Subcutaneous abdominal adipose tissue (tissue), 5 donors: ENCODE data around the gene IFT80.
"Not testable (repeated sequence)": the region's sequence is repeated elsewhere in the genome, so short reads cannot be mapped to it uniquely, and the experiment has no call there.

Experiments
- H3K27ac ChIP-seq: one replicate; pipeline ENCODE4 v1.7.0; 2013; ENCODE audit warnings: low read depth, mild to moderate bottlenecking, inconsistent platforms, low read length, moderate library complexity
- H3K27me3 ChIP-seq, 5 donors: one replicate each; pipeline ENCODE4 v1.7.0; 2013; ENCODE audit warnings: low read length in 5 of 5, inconsistent platforms in 1 of 5; ENCODE audit not compliant: control insufficient read depth in 5 of 5, insufficient read depth in 4 of 5
- H3K36me3 ChIP-seq, 5 donors: one replicate each; pipeline ENCODE4 v1.7.0; 2013; ENCODE audit warnings: low read length in 5 of 5; ENCODE audit not compliant: control insufficient read depth in 5 of 5, insufficient read depth in 5 of 5
- H3K4me1 ChIP-seq, 5 donors: one replicate each; pipeline ENCODE4 v1.7.0; 2013; ENCODE audit warnings: low read length in 5 of 5, mild to moderate bottlenecking in 3 of 5, moderate library complexity in 1 of 5; ENCODE audit not compliant: control insufficient read depth in 5 of 5, insufficient read depth in 5 of 5
- H3K4me3 ChIP-seq, 5 donors: one replicate each; pipeline ENCODE4 v1.7.0; 2013; ENCODE audit warnings: low read length in 5 of 5, low read depth in 1 of 5
- H3K9ac ChIP-seq, 5 donors: one replicate each; pipeline ENCODE4 v1.7.0; 2013; ENCODE audit warnings: low read length in 5 of 5, mild to moderate bottlenecking in 4 of 5, moderate library complexity in 3 of 5
- H3K9me3 ChIP-seq, 5 donors: one replicate each; pipeline ENCODE4 v1.7.0; 2013; ENCODE audit warnings: low read length in 5 of 5; ENCODE audit not compliant: control insufficient read depth in 5 of 5
- donor health status: healthy.
- donor health status: healthy.
- donor health status: healthy.
- donor health status: healthy.
- donor health status: healthy.

Gene IFT80

GRCh38 chr3:160370987-160371857 lies 27.8 kb downstream of the IFT80 start:
- Histone ChIP-seq H3K4me3 (no peak overlapping the region), H3K36me3 (peaks cover 0 to 6% (median 5%) of the 10 kb centered on the region in 5 donors), H3K27ac (no peak overlapping the region), H3K9me3 (no peaks in the 10 kb centered on the region), H3K27me3 (no peaks in the 10 kb centered on the region), H3K4me1 (no peaks in the 10 kb centered on the region), H3K9ac (no peak overlapping the region)

DNA sequence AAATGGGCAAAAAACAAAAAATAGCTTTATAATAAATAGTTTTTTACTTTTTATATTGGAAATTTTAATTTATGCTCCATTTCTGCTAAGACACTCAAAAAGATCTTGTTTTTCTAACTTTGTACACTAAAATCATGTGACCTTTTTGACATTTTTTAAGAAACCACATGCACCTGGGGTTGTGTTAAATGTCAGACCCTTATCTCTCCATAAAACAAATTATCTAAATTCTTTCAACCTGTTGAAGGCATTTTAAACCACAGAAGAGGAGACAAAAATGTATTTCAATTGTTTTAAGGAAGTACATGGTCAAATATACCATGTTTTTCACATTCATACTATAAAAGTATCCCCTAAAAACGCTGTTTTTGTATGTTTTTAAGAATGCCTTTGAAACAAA lies 29.2 kb downstream of the IFT80 start:
- Histone ChIP-seq H3K36me3 (peaks cover 6 to 11% (median 8%) of the 10 kb centered on the region in 5 donors), H3K9ac (no peak overlapping the region), H3K27ac (no peak overlapping the region), H3K4me1 (no peaks in the 10 kb centered on the region), H3K27me3 (no peaks in the 10 kb centered on the region), H3K4me3 (no peak overlapping the region), H3K9me3 (no peaks in the 10 kb centered on the region)

- no peak overlapping the region for H3K4me3 ChIP-seq
- H3K9me3 ChIP-seq = no peaks in the 10 kb centered on the region
- no peak overlapping the region for H3K9ac ChIP-seq
- peaks cover 3 to 10% (median 7%) of the 10 kb centered on the region in 5 donors for H3K36me3 ChIP-seq
- H3K27me3 ChIP-seq = no peaks in the 10 kb centered on the region
- no peak overlapping the region for H3K27ac ChIP-seq
- H3K4me1 ChIP-seq = no peaks in the 10 kb centered on the region
Observed at GRCh38 chr3:160368804-160369203, 30.2 kb downstream of the IFT80 start.

DNA sequence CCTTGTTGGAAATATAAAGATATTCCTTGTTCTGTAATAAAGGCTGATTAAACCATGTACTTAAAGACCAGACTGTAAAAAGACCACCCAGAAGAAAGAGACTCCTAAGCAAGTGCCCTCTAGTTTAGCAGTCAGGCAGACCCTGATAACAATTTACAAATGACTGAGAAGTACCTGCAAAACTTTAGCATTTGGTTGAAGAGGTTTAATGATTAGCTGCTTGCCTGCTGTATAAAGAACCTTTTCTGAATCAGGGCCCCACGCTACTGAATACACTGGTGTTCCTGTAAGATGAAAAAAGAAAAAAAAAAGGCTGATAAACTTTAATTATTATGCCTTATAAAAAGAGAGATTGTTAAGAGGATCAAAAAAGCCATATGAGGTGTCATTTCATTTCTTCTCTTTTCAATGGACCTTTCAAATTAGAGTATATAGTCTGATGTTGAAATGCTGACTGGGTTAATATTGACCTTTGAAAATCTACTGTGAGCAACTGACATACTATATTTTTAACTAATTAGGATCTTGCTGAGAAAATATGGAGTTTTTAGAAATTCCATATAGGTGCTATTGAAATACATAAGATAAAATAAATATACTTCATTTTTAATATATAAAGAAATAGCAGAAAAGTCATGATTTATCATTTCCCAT lies 33.0 kb downstream of the IFT80 start:
- no peak overlapping the region for H3K9ac ChIP-seq
- H3K4me3 ChIP-seq = no peak overlapping the region
- peaks cover 0 to 8% (median 5%) of the 10 kb centered on the region in 5 donors for H3K36me3 ChIP-seq
- no peaks in the 10 kb centered on the region for H3K27me3 ChIP-seq
- no peaks in the 10 kb centered on the region for H3K9me3 ChIP-seq
- no peaks in the 10 kb centered on the region for H3K4me1 ChIP-seq
- no peak overlapping the region for H3K27ac ChIP-seq

GRCh38 chr3:160362896-160363295 lies 36.1 kb downstream of the IFT80 start:
- H3K27ac ChIP-seq, H3K4me1 ChIP-seq, H3K27me3 ChIP-seq, H3K4me3 ChIP-seq, H3K36me3 ChIP-seq, H3K9ac ChIP-seq, H3K9me3 ChIP-seq: not testable (repeated sequence)

DNA sequence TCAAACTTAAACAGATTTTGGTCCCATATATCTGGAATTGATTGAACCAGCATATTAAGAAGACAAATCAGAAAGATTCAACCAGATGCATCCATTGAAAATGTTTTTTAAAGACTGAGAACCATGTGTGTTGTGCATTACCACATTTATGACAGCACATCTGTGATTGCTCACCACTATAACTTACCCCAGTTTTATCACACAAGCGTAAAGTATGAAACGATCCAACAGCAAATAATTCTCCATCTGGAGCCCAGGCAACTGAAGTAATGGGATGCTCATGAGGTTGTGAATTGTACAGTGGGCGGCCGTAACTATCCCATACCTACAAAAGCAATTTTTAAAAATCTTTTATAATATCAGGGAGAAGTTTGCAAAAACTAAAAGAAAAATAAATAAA lies 43.2 kb downstream of the IFT80 start:
- Histone ChIP-seq H3K36me3 (peaks cover 3 to 7% (median 5%) of the 10 kb centered on the region in 5 donors), H3K27ac (no peak overlapping the region), H3K9ac (no peak overlapping the region), H3K4me1 (no peaks in the 10 kb centered on the region), H3K9me3 (no peaks in the 10 kb centered on the region), H3K27me3 (no peaks in the 10 kb centered on the region), H3K4me3 (no peak overlapping the region)

DNA sequence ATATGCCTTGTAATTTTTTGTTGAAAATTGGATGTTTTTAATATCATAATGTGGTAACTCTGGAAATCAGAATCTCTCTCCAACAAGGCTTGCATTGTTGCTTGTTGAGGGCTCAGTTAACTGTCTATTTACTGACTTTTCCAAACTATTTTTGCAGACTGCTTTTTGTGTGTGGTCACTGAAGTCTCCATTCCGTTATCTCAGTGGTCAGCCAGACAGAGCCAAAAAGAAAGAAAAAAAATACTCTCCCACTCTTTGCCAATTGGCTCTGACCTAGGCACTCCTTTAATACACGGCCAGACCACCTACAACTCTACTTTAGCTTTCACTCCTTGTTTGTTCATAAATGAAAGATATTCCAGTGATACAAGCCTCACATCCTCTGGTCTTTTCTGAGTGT lies 52.5 kb downstream of the IFT80 start:
- H3K27ac ChIP-seq = no peak overlapping the region
- no peaks in the 10 kb centered on the region for H3K9me3 ChIP-seq
- peaks cover 0 to 2% (median 0%) of the 10 kb centered on the region in 5 donors for H3K36me3 ChIP-seq
- no peak overlapping the region for H3K9ac ChIP-seq
- H3K4me3 ChIP-seq = no peak overlapping the region
- H3K27me3 ChIP-seq = no peaks in the 10 kb centered on the region
- H3K4me1 ChIP-seq = no peaks in the 10 kb centered on the region

DNA sequence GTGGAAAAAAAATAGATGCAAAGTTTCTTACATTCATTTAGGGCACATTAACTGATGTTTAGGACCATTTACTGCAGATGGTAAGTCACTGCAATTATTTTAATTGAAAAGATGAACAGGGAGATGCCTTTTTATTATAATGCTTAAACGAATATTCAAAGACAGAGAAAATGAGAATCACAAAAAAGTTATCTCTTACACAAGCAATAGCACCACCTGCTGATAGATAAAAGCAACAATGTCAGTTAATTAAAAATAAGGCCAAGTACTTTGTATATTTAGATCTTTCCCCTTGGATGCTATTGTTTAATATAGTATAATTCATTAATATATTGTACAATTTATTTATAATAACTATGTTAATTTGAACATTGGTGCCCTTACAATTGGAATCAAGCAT lies 55.9 kb downstream of the IFT80 start:
- H3K27me3 ChIP-seq = no peaks in the 10 kb centered on the region
- no peak overlapping the region for H3K9ac ChIP-seq
- peaks cover 0 to 3% (median 2%) of the 10 kb centered on the region in 5 donors for H3K9me3 ChIP-seq
- no peak overlapping the region for H3K4me3 ChIP-seq
- no peak overlapping the region for H3K27ac ChIP-seq
- H3K4me1 ChIP-seq = no peaks in the 10 kb centered on the region
- H3K36me3 ChIP-seq = no peaks in the 10 kb centered on the region

DNA sequence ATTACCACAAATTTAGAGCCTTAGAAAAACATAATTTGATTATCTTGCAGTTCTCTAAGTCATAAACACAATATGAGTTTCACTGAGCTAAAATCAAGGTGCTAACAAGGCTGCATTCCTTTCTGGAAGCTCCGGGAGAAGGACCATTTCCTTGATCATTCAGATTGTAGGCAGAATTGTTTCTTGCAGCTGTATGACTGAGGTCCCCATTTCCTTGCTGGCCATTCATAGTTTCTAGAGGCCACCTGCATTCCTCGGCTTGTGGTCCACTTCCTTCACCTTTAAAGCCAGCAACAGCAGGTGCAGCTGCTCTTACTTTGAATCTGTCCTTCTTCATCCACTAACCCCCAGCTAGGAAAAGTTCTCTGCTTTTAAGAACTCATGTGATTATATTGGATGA lies 58.7 kb downstream of the IFT80 start:
- H3K27me3 ChIP-seq = no peaks in the 10 kb centered on the region
- no peak overlapping the region for H3K27ac ChIP-seq
- H3K9me3 ChIP-seq = peaks cover 0 to 12% (median 7%) of the 10 kb centered on the region in 5 donors
- no peak overlapping the region for H3K9ac ChIP-seq
- no peaks in the 10 kb centered on the region for H3K4me1 ChIP-seq
- H3K4me3 ChIP-seq = no peak overlapping the region
- H3K36me3 ChIP-seq = no peaks in the 10 kb centered on the region

- Histone ChIP-seq H3K27me3 (no peaks in the 10 kb centered on the region), H3K4me1 (no peaks in the 10 kb centered on the region), H3K27ac (no peak overlapping the region), H3K9ac (no peak overlapping the region), H3K36me3 (no peaks in the 10 kb centered on the region), H3K9me3 (peaks cover 0 to 2% (median 0%) of the 10 kb centered on the region in 5 donors), H3K4me3 (no peak overlapping the region)
Observed at GRCh38 chr3:160331127-160331937, 67.7 kb downstream of the IFT80 start.
